GM12878 (cell line): ENCODE results near the gene SYS1.

Experiments
- CBX3 ChIP-seq: fragments of 200-600 bp; sonication (generic); IDR thresholded peaks from 2 replicates; pipeline ENCODE4 v1.6.1; 2016; ENCODE audit warnings: low read depth, borderline replicate concordance
- POLR2A ChIP-seq: IDR thresholded peaks from 2 replicates; pipeline ENCODE4 v1.6.1; 2011; ENCODE audit warnings: low read depth, mild to moderate bottlenecking, low read length
- SMC3 ChIP-seq: IDR thresholded peaks from 2 replicates; pipeline ENCODE4 v1.6.1; 2011; ENCODE audit warnings: low read length, improper control_type of control experiment, borderline replicate concordance
- YY1 ChIP-seq: IDR thresholded peaks from 2 replicates; pipeline ENCODE4 v1.6.1; 2011; ENCODE audit warnings: low read depth, mild to moderate bottlenecking, low read length

- TF ChIP-seq YY1 (no peak), POLR2A (no peak), CBX3 (no peak), SMC3 (no peak)
Observed at GRCh38 chr20:45342855-45343531, 20.0 kb upstream of the SYS1 start.
